Gastroesophageal sphincter (tissue), 4 donors: ENCODE results near the gene HK2. TPM values are rescaled to one million over a fixed set of nuclear protein-coding genes. Genes with fewer than 3 reads are reported as not detected.

Experiments used
- ATAC-seq: fragments of 150-250 bp; one replicate; pipeline ENCODE4 v1.9.1; 2016; ENCODE audit warnings: mild to moderate bottlenecking, moderate library complexity
- H3K27ac ChIP-seq, 4 donors: fragments of 200-600 bp; sonication (generic) in 3 of 4; 1 replicate in 3 of 4; 2 replicates in 1 of 4; pipeline ENCODE4 v1.5.1; 2016 to 2019
- H3K27me3 ChIP-seq: fragments of 200-600 bp; sonication (generic); one replicate; pipeline ENCODE4 v1.5.1; 2019
- H3K36me3 ChIP-seq, 2 donors: fragments of 200-600 bp; sonication (generic); one replicate each; pipeline ENCODE4 v1.5.1; 2019; ENCODE audit warnings: control low read depth in 1 of 2
- H3K4me1 ChIP-seq, 3 donors: fragments of 200-600 bp; sonication (generic); 1 replicate in 2 of 3; 2 replicates in 1 of 3; pipeline ENCODE4 v1.5.1; 2016 to 2019; ENCODE audit warnings: control low read depth in 2 of 3
- H3K4me3 ChIP-seq, 2 donors: fragments of 200-600 bp; sonication (generic); one replicate each; pipeline ENCODE4 v1.5.1; 2019; ENCODE audit warnings: mild to moderate bottlenecking in 1 of 2, moderate library complexity in 1 of 2
- H3K9me3 ChIP-seq, 3 donors: fragments of 200-600 bp; sonication (generic); one replicate each; pipeline ENCODE4 v1.5.1; 2017 to 2019; ENCODE audit warnings: control low read depth in 2 of 3
- EP300 ChIP-seq: sonication (generic); formaldehyde crosslinking; IDR thresholded peaks from one replicate; pipeline ENCODE4 v1.6.1; 2017; ENCODE audit warnings: antibody characterized with exemption, mild to moderate bottlenecking
- POLR2A ChIP-seq, 2 donors: fragments of 450-650 bp; IDR thresholded peaks; one replicate each; pipeline ENCODE4 v1.6.1; 2017; ENCODE audit warnings: antibody characterized with exemption in 2 of 2, mild to moderate bottlenecking in 2 of 2, moderate library complexity in 1 of 2
- POLR2AphosphoS5 ChIP-seq: sonication (generic); formaldehyde crosslinking; IDR thresholded peaks from one replicate; pipeline ENCODE4 v1.6.1; 2017; ENCODE audit warnings: antibody characterized with exemption
- WGBS, 2 donors: methylation state at CpG; one replicate each; pipeline ENCODE4 v1.1.5; 2018; ENCODE audit warnings: low coverage in 1 of 2; 5-methylcytosine and 5-hydroxymethylcytosine counted together
- total RNA-seq, 4 donors: library from RNA; depleted of rRNA; stranded (reverse); fragments of >200 nt; gene quantifications; one replicate each; pipeline ENCODE4 v1.1.0, GENCODE V29; 2016
- TF ChIP-seq, protein P1 (sequence below), 4 experiments: fragments of 200-600 bp in 2 of 4; fragments of 450-650 bp in 2 of 4; sonication (generic) in 1 of 4; IDR thresholded peaks; one replicate each; pipeline ENCODE4 v1.5.1; 2017 to 2019; ENCODE audit warnings: antibody characterized with exemption in 4 of 4, mild to moderate bottlenecking in 2 of 4, moderate library complexity in 2 of 4

The HK2 gene
- total RNA-seq, 4 donors from 2014 or later = 0.82 to 6.1 (median 2.1) TPM

DNA sequence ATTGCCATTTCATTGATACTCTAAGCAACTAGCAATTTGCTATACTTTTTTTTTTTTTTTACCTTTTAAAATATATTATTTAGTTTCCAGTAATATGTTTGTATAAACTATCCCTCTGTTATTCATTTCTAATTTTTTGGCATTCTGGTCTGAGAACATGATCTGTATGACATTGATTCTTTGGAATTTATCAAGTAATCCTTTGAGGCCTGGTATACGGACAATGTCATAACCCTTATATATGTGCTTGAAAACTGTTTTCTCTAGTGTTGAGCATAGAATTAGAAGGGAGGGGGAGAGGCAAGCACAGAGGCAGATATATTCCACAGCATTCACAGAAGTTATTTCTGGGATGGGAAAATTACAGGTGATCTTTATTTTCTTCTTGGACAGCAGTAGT, 76.3 kb downstream of the HK2 start:
- Histone ChIP-seq H3K9me3 (no peaks in the 10 kb centered on the region), H3K27me3 (peaks cover 54% of the 10 kb centered on the region), H3K4me3 (no peak overlapping the region), H3K4me1 (peaks cover 0 to 9% (median 0%) of the 10 kb centered on the region in 3 donors), H3K27ac (no peak overlapping the region), H3K36me3 (no peaks in the 10 kb centered on the region)
- no peak for ATAC-seq
- TF ChIP-seq EP300 (no peak), POLR2A (IDR thresholded peaks at IDR 0.05) (no peak)
- TF ChIP-seq, protein P1, sequence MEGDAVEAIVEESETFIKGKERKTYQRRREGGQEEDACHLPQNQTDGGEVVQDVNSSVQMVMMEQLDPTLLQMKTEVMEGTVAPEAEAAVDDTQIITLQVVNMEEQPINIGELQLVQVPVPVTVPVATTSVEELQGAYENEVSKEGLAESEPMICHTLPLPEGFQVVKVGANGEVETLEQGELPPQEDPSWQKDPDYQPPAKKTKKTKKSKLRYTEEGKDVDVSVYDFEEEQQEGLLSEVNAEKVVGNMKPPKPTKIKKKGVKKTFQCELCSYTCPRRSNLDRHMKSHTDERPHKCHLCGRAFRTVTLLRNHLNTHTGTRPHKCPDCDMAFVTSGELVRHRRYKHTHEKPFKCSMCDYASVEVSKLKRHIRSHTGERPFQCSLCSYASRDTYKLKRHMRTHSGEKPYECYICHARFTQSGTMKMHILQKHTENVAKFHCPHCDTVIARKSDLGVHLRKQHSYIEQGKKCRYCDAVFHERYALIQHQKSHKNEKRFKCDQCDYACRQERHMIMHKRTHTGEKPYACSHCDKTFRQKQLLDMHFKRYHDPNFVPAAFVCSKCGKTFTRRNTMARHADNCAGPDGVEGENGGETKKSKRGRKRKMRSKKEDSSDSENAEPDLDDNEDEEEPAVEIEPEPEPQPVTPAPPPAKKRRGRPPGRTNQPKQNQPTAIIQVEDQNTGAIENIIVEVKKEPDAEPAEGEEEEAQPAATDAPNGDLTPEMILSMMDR (IDR thresholded peaks at IDR 0.05) = no peak
- WGBS, 2 donors = 85 to 92% methylated on average over 1 of the region's 1 CpG

DNA sequence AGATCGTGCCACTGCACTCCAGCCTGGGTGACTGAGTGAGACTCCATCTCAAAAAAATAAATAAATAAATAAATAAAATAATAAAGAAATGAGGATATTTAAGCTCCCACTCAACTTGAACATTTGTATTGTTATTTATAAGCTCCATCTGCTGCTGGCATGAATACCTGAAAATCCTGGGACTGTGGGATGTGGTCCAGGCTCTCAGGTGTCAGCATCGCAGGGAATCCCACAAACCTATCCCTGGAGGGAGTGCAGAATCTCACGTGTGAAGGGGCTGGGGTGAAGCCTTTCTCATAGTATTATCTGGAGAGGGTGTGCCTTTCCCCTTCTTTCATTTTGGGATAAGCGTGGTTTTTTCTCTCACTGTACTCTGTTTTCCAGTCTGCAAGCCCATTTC, 77.1 kb downstream of the HK2 start:
- Histone ChIP-seq H3K27ac (no peak overlapping the region), H3K4me3 (no peak overlapping the region), H3K27me3 (peaks cover 58% of the 10 kb centered on the region), H3K36me3 (no peaks in the 10 kb centered on the region), H3K9me3 (no peaks in the 10 kb centered on the region), H3K4me1 (peaks cover 0 to 9% (median 0%) of the 10 kb centered on the region in 3 donors)
- no peak for ATAC-seq
- WGBS, 2 donors = 46 to 58% methylated on average over 4 of the region's 4 CpGs
- TF ChIP-seq POLR2AphosphoS5 (no peak), POLR2A (IDR thresholded peaks at IDR 0.05) (no peak), EP300 (no peak)
- TF ChIP-seq, protein P1 (IDR thresholded peaks at IDR 0.05) = no peak

DNA sequence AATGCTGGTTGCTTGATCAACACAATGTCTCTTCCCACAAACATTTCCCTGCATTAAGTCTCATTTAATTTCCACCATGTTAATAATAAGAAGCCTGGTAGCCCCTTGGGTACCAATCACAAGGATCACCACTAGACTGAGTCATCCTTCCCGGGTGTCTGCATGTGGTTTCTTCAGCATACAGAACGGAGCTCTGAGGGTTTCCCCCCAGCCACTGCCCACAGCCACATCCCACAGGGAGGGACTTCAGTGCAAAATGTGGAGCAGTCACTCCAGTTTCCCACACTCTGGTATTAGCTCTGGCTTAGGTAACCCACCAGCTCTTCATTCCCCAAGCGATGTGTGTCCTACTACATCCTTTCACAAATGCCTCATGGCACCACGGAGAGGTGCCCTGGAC, 81.8 kb downstream of the HK2 start:
- Histone ChIP-seq H3K4me1 (peaks cover 0 to 7% (median 3%) of the 10 kb centered on the region in 3 donors), H3K9me3 (peaks cover 0 to 7% (median 0%) of the 10 kb centered on the region in 3 donors), H3K27ac (no peak overlapping the region), H3K27me3 (peaks cover 67% of the 10 kb centered on the region), H3K4me3 (no peak overlapping the region), H3K36me3 (no peaks in the 10 kb centered on the region)
- no peak for ATAC-seq
- TF ChIP-seq, protein P1 (IDR thresholded peaks at IDR 0.05) = no peak
- 61 to 100% methylated on average over 1 to 2 of the region's 4 CpGs for WGBS, 2 donors

DNA sequence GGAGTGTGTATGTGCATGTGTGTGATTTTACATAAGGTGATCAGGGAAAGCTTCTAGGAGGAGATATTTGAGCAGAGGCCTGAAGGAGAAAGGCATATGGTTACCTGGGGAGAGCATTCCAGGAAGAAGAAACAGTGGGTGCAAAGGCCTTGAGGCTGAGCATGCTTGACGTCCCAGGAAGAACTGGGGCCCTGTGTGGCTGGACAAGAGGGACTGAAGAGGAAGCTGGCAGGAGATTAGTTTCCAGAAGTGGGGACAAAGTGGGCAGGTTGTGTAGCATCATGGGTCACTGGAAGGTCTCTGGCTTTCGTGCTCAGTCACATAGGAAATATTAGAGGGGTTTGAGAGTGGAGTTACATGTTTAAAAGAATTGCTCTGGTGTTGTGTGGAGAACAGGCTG, 82.5 kb downstream of the HK2 start:
- no peak for ATAC-seq
- H3K27me3 ChIP-seq = peaks cover 67% of the 10 kb centered on the region
- H3K4me1 ChIP-seq = peaks cover 0 to 7% (median 3%) of the 10 kb centered on the region in 3 donors
- no peak overlapping the region for H3K27ac ChIP-seq
- H3K9me3 ChIP-seq = peaks cover 0 to 14% (median 0%) of the 10 kb centered on the region in 3 donors
- no peaks in the 10 kb centered on the region for H3K36me3 ChIP-seq
- no peak overlapping the region for H3K4me3 ChIP-seq
- no peak for TF ChIP-seq POLR2A (IDR thresholded peaks at IDR 0.05)
- no peak for TF ChIP-seq EP300
- TF ChIP-seq, protein P1 (IDR thresholded peaks at IDR 0.05) = no peak
- TF ChIP-seq POLR2AphosphoS5 = no peak
- WGBS, 2 donors = 53 to 63% methylated on average over 2 of the region's 2 CpGs

GRCh38 chr2:74917702-74918619, 84.0 kb downstream of the HK2 start:
- Histone ChIP-seq H3K4me1 (peaks cover 0 to 7% (median 3%) of the 10 kb centered on the region in 3 donors), H3K27me3 (peaks cover 52% of the 10 kb centered on the region), H3K4me3 (no peak overlapping the region), H3K9me3 (peaks cover 0 to 16% (median 0%) of the 10 kb centered on the region in 3 donors), H3K27ac (no peak overlapping the region), H3K36me3 (no peaks in the 10 kb centered on the region)
- no peak for ATAC-seq
- 73 to 78% methylated on average over 20 of the region's 20 CpGs for WGBS, 2 donors
- TF ChIP-seq, protein P1 (IDR thresholded peaks at IDR 0.05) = no peak
- TF ChIP-seq EP300 = no peak
- no peak for TF ChIP-seq POLR2A (IDR thresholded peaks at IDR 0.05)
- TF ChIP-seq POLR2AphosphoS5 = no peak
